Mammary epithelial cell (primary cell): ENCODE data around the gene ICAM4.

Source experiments
- EZH2 ChIP-seq: IDR thresholded peaks from 2 replicates; pipeline ENCODE4 v1.6.1; 2012; ENCODE audit warnings: low read length, inconsistent platforms, borderline replicate concordance
- TF ChIP-seq, protein P1 (sequence below), 2 donors: IDR thresholded peaks in 1 of 2; conservative IDR thresholded peaks in 1 of 2; 2 replicates each; pipeline ENCODE4 v1.5.1; 2011 to 2012; ENCODE audit warnings: inconsistent platforms in 2 of 2, low read length in 2 of 2, mild to moderate bottlenecking in 2 of 2, control low read depth in 1 of 2, low read depth in 1 of 2; ENCODE audit not compliant: insufficient read depth in 1 of 2; ENCODE audit errors: extremely low read depth in 1 of 2

DNA sequence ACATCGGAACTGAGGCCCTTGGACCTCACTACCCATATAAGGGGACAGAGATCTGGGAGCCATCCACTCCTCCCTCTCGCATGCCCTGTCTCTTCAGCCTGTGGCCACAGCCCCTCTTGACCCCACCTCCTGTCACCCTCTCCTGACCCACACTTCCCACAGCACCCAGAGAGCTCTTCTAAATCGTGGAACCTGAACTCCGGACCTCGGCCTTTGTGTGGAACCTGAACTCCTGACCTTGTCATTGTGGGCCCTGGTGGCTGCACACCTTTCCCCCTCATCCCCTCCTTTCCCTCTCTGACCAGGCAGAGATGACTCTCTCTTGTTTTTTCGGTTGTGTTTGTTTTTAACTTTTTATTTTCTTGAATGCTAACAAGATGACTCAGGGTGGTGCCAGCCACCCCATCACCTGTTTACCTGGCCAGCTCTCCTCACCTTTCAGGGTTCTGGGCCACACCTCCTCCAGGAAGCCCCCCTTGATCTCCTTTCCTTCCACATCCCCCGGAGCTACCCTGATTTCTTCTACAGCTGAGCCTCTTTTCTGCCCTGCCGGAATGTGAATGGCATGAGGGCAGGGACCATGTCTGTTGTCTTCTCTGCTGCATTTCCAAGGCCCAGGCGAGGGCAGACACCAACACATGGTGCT lies 29.7 kb upstream of the ICAM4 start:
- TF ChIP-seq EZH2, result no peak
- TF ChIP-seq, protein P1, sequence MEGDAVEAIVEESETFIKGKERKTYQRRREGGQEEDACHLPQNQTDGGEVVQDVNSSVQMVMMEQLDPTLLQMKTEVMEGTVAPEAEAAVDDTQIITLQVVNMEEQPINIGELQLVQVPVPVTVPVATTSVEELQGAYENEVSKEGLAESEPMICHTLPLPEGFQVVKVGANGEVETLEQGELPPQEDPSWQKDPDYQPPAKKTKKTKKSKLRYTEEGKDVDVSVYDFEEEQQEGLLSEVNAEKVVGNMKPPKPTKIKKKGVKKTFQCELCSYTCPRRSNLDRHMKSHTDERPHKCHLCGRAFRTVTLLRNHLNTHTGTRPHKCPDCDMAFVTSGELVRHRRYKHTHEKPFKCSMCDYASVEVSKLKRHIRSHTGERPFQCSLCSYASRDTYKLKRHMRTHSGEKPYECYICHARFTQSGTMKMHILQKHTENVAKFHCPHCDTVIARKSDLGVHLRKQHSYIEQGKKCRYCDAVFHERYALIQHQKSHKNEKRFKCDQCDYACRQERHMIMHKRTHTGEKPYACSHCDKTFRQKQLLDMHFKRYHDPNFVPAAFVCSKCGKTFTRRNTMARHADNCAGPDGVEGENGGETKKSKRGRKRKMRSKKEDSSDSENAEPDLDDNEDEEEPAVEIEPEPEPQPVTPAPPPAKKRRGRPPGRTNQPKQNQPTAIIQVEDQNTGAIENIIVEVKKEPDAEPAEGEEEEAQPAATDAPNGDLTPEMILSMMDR (conservative IDR thresholded peaks at IDR 0.05 in 1 of 2, IDR thresholded peaks at IDR 0.05 in 1 of 2; ENCODE audit: extremely low read depth in 1 of 2, insufficient read depth in 1 of 2, low read depth in 1 of 2, low read length in 2 of 2), result no peak
